Epidermal melanocyte (primary cell): ENCODE results near the gene WDR45B.

Source experiments
- DNase-seq: peaks from one replicate; pipeline ENCODE4 v3.0.0; 2011; ENCODE audit warnings: low spot score; ENCODE audit not compliant: insufficient read length

WDR45B gene

DNA sequence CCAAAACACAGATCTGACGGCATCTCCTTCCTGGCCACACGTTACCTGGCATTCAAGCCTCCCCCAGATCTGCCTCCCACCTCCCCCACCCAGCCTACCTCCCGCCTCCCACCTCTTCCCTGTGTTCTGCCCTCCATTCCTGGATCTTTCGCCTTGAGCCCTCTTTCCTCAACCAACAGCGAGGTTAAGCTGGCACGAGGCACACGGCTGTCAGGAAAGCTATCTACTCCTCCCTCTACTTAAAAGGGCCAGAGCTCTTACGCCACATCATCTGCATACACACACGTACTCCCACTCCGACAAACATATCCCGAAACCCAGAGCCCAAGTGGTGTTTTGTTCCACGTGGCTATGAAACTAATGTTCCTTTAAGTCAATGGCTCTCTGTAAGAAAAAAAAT is 18.0 kb downstream of the WDR45B start:
- DNase-seq: no peak

DNA sequence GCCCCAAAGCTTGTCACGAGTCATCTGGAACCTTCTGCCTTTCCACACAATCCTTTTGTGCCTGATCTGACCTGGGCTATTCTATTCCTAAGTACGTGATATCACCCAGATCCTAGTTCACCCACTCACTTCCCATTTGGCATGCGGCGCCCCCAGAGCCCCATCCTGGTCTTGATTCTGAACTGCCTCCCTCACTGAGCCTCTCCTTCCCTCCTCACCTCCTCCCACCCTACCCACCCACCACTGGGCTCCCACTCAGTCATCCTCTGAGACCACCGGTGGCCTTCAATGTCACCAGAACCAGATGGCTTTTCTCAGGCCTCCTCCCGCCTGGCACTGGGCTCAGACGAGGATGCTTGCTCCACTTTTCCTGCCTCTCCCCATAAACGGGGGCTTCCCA is 18.5 kb downstream of the WDR45B start:
- no peak for DNase-seq

DNA sequence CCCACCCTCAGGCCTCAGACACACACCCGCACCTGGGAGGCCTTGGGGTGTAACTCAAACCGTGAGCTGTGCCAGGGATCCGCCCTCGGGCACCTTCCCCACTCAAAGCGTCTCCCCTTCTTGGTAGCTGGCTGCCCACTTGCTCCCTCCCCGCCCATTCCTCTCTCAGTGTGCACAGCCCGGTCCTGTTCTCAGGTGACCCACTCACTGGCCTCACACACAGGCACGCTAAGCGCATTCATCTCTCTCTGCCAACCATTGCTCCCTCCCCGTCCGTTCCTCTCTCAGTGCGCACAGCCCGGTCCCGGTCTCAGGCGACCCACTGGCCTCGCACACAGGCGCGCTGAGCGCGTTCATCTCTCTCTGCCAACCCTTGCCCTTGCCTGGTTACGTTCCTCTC is 20.8 kb downstream of the WDR45B start:
- no peak for DNase-seq

DNA sequence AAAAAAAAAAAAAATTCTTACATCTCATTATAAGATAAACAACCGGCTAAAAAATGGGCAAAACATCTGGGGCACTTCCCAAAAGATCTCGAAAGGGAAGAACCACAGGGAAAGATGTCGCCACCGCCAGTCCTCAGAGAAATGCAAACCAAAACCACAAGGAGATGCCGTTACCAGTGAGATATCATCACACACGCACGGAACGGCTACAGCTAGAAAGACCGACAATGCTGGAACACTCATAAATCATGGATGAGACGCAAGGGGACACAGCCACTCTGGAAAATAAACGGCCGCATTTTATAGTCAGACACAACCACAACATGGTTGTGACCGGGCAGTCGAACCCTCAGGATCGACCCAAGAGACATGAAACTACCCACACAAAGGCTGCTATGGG is 24.5 kb downstream of the WDR45B start:
- DNase-seq: no peak

DNA sequence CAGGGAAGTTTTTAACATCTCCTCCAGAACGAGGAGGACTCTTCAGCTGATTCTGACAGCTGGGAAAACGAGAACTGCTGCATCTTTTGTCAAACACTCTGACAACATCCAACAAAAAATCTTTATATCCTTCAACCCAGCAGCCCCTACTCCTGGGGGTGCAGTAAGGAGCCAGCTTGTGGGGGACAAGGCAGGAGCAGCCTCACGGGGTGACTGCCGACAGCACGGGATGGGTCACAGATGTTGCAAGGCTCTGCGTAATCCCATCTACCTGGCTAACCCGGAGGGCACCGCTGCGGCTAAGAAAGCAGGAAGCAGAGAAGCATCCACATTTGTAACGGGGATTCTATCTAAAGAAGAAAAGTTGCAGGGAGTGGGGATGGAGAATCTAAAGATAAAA is 28.6 kb downstream of the WDR45B start:
- no peak for DNase-seq

DNA sequence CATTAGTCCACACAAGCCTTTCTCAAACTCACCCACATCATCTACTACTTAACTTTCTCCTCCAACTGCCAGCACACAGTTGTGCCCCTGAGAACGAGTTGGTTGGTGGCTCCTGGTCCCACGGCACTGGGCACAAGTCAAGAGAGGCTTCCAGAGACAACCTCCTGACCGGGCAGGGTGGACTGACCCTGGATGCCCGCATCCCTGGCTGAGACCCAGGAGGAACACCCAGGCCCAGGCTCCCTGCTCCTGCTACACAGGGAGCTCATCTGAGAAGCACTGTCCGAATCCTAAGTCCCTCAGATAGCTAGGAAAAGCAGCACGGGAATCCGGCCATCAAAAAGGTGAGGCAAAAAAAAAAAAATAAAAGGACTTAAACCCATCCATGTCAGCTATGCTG is 29.0 kb downstream of the WDR45B start:
- DNase-seq: no peak

DNA sequence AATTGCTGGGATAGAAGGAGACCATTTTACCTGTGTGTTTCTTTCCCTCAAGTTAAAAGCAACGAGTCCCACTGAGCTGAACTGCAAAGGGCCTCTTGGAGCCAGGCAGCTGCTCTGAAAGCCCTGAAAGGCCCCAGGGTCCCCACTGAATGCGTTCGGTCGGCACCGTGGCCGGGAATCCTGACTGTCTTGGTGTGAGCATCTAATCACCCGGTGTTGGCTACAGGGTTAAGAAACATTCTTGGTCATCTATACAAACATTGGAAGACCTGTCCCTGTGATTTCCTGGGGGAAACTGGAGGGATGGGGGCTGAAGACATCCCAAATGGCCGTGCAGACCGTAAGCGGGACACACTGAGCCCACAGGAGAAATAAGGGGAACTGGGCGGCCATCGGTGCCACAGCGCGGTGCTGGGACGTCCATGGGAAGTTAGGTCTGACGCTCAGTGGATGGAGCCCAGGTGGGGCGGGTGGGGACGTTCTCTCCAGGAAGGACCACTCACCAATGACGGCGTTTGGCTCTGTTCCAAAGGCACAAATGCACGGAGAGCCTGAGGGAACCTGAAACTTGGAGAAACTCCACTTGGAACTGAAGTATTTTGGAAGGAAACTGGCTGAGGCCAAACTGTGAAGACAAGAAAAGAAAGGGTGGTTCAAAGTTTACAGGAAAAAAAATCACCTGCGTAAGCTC is 32.1 kb downstream of the WDR45B start:
- no peak for DNase-seq

DNA sequence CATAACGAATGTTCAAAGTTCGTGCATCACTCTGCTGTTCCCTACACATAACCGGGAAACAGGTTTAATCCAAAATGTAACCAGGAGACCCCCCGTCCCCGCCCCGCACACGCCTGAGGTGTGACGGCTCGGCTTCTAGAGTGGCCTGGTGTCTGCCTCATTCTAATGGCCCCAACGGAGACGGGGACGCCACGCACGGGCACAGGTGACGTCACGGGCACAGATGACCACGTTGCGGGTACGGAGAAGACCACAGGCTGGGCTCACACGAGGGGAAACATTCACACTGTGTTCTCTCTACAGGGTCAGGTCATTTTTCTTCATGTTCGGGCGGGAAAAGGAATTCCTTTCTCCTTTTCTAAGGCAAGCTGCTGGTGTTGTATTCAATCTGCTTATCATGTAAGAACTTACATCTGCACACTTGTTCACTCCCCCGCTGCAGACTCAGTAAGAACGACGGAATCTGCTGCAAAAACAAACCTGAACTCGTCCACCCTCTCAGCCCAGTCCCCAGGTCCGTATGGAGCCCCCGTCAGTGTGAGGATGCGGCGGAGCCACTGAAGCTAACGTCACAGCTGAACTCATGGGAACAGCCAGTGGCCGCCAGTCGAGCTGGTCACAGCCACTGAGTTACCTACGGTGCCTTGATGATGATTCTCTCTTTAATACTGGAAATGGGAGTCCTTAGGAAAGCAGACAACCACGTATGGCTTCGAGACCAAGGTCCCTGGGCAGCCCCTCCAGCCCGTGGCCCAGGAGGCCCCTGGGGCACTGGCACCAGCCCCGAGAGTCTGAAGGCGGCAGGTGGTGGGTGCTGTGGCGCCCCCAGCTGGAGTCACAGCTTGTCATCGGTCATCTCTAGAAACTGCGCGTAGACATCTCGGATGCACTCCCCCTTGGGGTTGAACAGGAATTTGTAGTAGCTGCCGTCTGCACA is 32.9 kb downstream of the WDR45B start:
- DNase-seq: no peak

DNA sequence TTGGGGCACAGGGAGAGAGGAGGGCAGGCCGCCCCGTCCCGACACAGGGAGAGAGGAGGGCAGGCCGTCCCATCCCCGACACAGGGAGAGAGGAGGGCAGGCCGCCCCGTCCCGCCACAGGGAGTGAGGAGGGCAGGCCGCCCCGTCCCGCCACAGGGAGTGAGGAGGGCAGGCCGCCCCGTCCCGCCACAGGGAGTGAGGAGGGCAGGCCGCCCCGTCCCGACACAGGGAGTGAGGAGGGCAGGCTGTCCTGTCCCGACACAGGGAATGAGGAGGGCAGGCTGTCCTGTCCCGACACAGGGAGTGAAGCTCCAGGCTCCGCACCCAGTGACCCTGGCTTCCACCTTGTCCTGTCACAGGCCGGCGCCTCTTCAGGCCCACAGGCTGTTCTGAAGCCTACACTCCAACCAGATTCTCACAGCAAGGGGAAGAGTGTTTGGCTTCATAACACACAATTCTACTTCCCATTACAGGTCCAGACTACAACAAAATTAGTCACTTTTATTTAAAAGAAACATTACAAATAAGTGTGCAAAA is 34.1 kb downstream of the WDR45B start:
- no peak for DNase-seq

DNA sequence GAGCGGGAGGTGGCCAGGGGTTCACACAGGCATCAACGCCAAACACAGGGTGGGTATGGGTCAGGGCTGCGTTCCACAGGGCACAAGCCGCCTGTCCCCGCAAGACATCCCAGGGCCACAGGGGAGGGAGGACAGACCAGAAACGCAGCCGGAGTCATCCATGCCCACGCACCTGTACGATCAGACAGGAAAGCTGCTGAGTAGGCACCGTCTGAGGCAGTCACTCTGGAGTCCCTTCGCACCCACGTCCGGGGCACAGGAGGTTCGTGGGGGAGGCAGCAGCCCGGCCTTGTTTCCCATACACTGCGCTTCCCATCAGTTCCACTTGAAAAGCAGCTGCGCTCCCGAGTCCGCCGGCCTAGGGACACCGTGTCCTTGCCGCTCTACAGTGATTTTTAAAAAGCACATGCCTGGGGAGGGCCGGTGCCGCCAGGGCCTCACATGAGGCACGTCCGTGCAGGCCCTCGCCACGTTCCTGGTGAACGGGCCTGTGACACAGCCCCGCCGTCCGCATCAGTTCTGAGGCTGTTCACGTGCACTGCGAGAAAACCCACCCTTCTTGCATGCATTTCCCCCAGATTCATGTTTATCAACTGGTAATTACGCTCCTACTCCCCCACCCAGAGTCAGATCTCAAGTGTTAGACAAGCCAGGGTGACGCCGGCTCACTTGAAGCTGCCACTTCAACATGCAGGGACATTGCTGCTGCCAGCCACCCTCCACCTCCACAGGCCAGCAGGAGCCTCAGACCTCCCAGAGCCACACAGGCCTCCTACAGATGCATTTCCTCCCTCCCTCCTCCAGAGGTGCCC is 34.8 kb downstream of the WDR45B start:
- no peak for DNase-seq

DNA sequence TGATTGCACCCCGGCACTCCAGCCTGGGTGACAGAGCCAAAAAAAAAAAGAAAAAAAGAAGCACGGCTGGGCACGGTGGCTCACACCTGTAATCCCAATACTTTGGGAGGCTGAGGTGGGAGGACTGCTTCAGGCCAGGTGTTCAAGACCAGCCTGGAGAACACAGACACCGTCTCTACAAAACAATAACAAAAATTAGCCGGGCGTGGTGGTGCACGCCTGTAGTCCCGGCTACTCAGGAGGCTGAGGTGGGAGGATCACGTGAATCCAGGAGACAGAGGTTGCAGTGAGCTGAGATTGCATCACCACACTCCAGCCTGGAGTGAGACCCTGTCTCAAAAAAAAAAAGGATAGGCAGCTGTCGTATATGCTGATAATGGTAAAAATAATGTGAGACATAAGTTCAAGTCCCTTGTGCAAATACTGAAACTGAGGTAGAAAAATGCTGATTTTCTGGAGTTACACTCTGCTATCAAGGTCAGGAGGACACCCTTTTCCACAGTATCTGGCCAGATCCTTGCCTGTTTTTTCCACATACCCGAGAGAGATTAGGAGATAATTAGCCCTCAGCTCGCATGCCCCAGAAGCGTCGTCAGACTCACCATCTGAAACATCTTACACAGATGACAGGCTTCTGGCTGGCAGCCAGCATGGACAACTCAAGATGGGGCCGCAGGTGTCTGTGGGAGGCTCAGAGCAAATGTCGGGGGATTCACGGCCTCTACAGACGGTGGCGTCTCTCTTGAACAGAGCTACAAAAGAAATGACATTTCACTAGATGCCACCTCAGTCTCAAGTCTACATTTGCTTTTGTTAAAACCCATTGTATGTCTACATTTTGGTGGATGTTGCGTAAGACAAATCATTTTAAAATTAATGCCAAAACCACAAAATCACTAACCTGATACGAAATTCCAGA is 36.8 kb downstream of the WDR45B start:
- DNase-seq: no peak

DNA sequence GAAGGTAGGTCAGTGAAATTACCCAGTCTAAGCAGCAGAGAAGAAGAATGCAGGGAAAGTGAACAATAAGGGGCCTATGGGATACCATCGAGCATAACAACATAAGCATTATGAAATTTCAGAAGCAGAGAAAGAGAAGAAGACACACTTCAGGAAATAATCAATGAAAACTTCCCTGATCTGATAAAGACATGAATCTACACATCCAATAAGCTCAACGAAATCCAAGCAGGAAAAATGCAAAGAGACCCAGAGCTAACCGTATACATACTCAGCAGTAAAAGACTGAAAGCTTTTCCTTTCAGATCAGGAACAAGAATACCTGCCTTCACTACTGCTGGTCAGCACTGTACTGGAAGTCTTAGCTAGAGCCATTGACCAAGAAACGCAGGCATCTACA is 38.6 kb downstream of the WDR45B start:
- DNase-seq: no peak

DNA sequence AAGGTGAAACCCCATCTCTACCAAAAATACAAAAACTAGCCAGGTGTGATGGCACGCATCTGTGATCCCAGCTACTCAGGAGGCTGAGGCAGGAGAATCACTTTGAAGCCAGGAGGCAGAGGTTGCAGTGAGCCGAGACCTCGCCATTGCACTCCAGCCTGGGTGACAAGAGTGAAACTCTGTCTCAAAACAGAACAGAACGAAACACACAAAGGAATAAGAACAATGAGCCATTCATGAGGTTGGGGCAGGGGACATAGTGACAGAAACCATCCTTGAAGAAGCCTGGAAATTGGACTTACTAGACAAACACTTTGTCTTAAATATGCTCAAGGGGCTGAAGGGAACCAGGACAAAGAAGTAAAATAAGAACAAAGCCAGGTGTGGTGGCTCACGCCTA is 39.4 kb downstream of the WDR45B start:
- DNase-seq: no peak

DNA sequence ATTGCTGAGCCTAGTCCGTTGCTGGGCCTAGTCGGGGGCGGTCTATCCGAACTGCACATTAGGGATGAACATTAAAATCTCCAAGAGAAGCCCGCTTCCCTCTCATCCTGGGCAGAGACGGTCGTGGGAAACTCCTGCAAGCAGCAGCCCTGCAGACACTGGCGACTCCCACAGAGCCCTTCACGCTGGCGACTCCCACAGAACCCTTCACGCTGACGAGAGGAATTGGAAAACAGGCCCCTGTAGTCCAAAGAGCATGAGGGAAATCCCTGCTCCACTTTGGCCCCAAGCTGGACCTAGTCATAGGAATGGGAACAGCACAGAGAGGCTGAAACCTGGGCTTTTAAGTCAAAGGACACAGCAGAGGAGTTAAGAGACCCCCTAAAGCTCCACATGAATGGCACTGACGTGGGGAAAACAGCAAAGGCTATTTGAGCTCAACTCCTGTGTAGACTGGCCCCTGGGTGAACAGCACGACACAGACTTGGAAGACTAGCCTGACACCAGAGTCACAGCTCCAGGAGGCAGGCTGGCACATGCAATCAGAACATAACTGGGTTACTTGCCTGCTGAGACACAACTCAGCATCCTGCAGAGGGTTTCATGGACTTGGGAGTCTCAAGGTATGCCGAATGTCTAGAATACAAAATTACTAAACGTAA is 42.2 kb downstream of the WDR45B start:
- DNase-seq: no peak

DNA sequence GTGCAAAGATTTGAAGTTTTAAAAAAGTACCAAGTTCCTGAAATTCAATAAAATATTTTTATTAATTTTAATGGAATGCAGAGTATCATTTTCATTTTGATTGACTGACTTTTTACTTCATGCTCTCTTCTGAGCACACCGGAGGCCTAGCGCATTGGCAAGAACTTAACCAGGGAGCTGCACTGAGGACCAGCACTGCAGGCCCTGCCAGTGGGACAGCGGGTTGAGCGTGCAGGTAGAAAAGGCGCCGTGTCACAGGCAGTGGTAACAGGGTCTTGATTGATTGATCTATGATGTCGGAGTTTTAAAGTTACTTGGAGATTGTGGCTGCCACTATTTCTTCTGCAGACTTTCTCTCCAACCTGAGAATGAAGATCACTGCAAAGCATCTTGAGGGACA is 43.7 kb downstream of the WDR45B start:
- no peak for DNase-seq

DNA sequence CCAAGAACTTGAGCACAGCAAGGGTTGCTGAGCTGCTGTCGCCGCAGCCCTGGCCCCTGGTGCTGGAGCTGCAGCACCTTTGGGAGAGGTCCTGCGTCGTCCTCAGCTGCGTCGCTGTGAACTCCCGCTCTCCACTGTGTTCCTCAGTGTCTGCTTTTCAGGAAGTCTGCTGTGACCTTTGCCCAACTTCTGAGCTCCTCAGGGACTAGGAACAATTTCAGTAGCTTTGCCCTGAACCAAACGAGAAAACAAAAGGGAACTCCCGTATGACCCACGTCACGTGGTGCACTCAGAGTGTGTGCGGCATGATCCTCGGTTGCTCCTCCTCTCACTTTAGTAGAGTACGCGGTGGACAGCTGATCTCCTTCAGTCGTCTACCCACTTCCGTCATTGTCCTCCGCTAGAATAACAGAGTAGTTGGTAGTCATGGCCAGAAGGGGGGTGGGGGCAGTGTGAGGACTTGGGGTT is 44.2 kb downstream of the WDR45B start:
- DNase-seq: no peak

DNA sequence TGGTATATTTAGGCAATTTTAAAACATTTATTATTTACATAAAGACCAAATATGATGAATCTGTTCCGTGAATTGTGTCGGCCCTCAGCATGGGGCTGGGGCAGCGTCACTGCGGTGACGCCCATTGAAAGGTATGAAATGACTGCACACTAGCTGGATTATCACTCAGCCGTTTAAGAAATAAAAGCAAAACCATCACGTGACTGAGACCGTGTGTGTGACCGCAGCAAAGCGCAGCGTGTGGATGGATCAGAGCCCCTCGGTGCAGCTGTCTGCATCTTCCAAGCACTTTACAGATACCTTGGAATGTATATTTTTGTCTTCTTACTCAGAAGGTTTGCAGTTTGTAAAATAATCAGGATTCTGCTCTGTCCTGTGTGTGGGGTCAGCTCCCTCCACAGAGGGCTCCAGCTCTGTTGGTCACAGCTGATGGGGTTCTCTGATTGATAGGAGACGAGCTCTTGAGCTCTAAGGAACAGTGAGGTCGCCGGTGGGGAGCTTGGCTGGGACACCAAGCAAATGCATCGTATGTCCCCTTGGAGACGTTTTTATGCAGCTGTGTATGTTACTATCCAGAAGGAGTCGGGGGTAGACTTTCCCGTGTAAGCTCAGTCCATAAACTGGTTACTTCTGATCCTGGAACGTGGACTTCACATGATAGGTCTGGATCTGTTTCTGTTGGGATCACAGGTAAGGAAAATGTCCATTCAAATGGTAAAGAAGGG is 45.1 kb downstream of the WDR45B start:
- no peak for DNase-seq

DNA sequence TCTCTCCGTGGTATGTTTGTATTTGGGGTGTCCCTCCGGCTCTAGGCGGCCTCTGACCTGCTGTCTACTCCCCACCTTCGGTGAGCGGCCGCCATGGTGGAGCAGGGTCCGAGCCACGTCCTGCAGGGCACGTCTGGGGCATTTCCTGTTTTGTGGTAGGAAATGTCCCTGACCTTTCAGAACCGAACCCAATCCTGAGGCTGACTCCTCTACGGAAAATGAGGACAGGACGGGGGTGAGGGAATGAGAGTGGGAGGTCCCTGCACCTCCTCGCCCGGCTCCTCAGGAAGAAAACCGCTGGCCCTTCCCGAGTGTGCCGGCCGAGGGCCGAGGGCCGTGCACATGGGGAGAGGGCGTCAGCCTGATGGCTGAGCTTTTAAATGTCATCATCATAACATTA is 45.8 kb downstream of the WDR45B start:
- DNase-seq: no peak

DNA sequence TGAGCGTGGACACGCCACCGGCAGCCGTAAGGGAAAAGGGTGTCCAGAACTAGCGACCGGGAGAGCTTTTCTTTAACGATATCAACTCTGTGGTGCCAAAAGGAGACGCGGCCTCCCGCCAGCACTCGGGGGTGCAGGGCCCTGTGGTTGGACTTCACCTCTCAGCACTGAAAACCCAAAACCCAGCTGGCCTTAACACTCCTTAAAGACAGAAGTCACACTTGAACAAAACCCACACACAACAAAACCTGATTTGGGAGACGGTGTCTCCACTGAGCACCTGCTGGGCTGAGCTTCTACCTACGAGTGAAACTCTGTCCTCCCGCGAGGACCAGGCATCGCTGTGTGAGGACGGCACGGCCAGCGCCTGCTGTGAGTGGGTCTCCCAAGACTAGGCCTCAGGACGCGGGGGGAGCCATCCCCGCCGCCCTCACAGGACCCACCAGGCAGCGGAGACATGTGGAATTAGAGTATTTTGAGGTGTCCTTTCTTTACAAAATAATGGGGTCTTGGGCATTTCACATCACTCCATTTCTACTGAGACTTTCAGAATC is 46.7 kb downstream of the WDR45B start:
- DNase-seq: no peak
